GOT3 (cell line): ENCODE measurements around the gene ZPBP2.

Experiments
- DNase-seq: peaks from one replicate; lab custom pipeline; 2025; ENCODE audit warnings: mixed read lengths; lab: John Stamatoyannopoulos, UW

Gene ZPBP2

DNA sequence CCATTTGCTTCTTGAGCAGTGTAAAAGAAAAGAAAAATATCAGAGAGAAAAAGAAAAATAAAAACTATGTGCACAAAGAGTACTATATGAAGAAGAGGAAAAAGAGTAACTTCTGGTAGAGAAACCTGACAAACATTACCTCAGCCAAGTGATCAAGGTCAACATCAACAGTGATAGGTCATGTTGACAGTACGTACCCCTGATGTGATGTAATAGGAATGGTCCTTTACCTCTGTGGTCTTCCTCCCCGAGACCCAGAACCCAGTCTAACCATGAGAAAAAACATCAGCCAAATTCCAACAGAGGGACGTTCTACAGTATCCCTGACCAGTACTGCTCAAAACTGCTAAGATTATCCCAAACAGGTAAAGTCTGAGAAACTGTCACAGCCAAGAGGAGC lies 46.0 kb downstream of the ZPBP2 start:
- DNase-seq: no peak

DNA sequence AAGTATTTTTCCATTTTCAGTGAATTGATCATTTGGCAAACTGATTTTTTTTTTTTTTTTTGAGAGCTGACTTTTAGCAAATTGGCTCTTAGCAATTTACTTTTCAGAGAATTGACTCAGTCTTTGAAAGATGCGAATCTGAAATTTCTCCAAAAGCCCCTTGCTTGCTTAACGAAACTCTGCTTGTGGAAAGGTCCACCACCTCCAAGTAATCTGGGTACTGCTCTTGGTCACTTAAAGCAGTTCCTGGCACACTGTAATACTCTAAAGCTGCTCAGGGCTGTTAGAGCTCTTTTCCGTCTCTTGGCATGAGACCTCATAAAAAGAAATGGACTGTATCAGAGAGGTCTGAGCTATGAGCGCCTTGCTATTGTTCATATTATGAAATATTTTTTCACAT lies 47.6 kb downstream of the ZPBP2 start:
- DNase-seq: no peak

DNA sequence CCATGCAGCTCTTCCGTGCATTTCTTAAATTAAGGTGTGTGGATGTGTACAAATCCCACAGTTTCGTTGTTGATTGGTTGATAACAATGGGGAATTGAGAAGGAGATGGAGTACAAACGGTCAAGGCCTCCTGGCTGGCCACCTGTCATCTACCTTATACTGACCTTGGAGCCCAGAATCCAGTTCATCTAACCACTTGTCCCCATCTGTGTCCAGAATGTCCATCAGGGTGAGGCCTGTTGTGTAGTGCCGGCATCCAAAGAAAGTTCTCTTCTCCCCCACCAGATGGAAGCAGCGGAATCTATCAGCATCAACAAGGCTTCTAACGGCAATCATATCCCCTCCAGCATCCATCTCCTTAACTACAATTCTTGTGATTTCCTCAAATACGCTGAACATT lies 48.9 kb downstream of the ZPBP2 start:
- DNase-seq: no peak

DNA sequence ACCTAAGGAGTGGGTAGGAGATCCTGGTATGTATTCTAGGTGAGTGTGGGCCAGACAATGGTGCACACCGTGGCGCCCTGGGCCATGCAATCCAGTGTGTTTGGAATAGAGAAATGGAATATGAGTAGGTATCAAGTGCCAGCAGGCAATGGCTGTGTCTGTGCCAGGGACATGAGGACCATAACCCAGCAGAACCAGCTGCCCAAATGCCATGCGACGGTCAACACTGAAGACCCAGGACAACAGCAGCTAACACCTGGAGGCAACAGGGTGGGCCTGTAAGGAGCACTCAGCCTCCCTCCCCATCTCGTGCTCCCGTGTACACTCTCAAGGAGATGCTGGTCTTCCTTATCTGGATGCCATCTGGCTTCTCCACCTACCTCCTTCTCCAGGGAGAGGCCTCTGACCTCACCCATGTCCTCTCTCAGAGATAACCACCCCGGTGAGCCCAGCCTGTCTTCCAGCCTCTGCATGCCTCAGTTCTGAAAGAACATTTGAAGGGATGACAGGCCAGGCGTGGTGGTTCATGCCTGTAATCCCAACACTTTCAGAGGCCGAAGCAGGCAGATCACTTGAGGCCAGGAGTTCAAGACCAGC lies 51.2 kb downstream of the ZPBP2 start:
- DNase-seq: no peak

DNA sequence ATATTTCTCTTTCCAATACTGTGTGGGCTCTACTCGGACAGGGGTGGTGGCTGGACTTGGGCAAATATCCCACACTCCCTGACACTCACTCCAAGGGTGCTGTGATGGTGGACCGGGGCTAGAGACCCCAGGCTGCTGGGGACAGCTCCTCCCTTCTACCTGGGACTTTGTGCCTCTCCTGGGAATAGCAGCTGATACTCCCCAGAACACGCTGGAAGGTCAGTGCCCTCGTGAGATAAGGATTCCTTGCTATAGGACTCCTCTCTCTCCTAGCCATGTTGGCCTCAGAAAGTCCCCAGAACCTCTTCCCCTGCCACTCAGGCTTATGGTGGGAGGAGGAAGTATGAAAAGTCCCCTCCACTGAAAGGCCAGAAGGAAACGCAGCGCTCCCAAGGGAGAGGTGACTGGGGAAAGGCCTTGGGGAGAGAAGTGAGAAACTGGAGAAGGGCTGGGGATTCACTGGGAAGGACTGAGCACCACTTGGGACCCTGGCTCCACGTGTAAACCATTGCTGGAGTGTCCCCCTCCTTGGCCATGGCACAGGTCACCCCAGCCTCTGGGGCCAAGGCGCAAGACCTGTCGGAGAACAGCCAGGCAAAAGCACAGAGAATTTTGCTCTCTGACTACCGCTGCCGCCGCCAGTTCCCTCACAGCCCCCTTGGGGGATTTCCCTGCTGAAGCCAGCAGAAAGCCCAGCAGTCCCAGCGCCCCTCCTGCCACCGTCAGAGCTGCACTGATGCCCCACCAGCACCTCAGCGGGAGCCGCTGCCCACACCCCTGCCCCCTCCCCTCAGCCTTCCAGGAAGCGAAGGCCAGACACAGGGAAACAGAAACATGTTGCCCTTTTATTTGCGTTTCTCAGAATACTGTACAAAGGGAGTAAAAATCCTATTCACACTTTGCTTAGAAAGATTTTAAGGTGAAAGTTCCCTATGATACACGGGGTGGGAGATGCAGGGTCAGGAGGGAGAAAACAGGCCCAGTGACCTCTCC lies 52.5 kb downstream of the ZPBP2 start:
- DNase-seq: no peak

DNA sequence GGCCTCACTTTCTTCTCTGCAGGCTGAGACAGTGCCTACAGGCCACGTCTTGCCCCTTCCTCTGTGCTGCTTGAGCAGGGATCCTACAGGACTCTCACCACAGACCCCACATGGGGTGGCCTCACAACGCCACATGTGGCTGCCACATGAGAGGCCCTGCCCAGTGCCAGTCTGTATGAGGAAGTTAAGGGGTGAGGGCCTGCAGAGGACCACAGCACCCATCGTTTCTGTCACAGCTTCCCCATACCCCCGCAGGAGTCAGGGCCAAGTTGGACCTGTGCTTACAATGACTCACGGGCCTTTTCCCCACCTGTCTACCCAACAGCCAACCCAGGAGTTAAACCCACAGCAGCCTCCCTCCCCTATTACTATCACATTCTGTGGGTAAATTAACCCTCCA lies 53.3 kb downstream of the ZPBP2 start:
- DNase-seq: no peak

DNA sequence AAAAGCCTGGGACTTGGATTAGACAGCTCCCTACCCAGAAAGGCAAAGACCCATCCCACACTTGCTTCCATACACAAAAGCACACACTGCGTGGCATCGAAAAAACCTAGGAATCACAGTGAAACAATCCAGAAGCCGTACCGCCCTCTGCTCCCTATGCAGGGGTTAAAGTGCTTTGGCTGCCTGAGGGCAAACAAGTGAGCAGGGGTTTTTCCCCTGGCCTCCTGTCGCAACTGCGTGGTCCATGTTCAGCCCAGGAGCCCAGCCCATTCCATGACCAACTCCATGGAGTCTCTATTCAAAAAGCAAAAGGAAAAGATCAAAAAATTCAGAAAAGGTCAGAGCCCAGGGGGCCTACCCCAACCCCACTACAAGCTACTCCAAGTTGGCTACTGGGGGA lies 54.0 kb downstream of the ZPBP2 start:
- DNase-seq: no peak

DNA sequence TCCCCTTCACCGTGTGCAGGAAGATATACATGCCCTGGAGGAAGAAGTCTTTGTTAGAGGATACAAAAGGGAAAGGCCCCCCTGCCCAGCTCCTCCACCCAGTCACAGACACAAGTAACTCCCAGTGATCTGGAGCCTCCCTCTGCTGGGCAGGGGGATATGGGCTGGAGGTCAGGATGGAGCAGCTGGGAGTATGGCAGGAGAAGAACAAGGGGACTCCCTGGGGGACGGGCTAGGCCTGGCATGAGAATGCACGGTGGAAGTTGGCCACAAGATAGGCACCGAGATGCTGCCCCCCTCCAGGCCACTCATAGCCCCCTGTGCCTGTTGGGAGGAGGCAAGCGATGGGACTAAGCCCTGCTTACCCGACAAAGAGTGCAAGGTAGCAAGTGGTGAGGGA lies 55.2 kb downstream of the ZPBP2 start:
- no peak for DNase-seq

DNA sequence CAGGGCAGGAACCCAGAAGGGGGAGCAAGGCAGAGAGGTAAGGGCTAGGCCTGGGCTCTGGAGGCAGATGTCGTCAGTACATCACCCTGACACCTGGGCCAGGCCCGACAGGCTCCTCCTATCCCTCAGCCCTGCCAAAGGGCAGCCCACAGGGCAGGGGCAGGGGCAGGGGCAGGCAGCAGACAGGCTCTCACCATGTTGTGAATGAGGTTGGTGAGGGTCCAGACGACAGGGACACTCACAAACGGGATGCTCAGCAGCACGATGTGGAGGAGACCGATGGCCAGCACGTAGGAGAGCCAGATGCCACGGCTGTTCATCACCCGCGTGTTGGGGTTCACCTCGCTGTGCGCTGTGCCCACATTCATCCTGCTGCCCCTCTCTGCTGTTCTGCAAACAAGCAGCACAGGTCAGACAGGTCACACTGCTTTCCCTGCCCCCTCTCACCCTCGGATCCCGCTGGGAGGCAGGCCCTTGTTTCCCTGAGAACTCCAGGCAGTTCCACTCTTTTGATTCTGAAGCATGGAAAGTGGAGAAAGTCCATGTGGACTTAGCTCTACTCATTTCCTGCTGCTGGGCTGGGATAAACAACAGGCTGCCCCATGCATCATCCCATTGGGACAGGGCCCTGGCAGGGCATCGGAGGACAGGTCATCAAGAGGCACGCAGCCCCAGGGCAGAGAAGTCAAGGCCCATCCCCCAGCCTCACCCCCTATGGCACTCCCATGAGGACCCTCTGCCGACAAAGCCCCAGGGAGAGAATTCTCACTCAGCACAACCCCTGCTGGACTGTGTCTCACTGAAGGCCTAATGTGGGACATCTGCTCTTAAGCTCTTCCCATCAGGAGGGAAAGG lies 56.1 kb downstream of the ZPBP2 start:
- peak; percentile 14 for DNase-seq

DNA sequence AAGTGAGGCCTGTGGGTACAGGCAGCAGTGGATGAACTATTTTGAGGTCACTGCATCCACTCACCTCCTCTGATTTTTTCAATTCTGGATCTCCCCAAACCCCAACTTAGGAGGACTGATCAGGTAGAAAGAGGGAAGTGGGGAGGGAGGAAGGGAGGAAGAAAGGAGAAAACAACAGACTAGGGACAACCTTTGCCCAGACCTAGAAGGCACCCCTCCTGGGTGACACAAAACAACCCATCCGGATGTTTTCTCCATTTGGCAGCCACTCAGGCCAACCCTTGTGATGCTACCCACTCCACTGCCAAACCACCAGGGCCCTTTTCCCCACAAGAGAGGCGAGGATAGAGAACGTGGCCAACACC lies 56.7 kb downstream of the ZPBP2 start:
- DNase-seq: no peak

DNA sequence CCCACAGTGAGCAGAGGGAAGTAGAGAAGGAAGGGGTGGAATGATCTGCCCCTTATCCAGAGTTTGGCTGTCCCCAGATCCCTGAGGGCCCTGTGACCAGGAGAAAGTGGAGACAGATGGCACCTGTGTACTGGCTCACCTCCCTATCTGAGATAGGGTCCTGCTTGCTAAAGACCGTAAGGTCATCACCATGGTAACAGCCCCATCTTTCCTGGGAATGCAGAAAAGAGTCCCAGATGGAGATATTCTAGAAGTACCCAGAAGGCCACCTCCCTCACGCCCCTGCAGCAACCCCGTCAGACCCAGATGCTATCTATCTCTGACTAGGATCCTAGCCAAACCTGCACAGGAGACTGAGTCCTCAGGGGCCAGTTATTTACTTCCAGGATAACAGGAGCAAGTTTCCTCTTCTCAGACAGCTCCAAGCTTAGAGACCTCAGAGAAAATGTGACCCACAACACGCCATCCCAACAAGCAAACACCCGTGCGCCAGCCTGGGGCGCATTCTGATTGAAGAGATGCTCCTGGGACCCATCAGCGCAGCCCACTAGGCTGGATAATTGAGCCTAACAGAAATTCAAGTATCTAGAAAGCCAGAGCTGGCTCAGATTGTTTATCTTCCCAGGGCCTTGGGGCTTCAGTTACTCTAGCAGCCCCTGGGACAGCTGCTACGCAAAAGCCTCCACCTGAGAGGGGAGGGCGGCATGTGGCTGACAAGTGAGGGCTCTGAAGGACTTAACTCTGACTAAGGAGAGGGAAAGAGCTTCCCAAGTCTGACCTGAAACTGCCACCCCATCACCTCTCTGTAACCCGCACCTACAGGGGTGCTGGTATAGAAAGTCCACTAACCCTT lies 57.5 kb downstream of the ZPBP2 start:
- DNase-seq: no peak

DNA sequence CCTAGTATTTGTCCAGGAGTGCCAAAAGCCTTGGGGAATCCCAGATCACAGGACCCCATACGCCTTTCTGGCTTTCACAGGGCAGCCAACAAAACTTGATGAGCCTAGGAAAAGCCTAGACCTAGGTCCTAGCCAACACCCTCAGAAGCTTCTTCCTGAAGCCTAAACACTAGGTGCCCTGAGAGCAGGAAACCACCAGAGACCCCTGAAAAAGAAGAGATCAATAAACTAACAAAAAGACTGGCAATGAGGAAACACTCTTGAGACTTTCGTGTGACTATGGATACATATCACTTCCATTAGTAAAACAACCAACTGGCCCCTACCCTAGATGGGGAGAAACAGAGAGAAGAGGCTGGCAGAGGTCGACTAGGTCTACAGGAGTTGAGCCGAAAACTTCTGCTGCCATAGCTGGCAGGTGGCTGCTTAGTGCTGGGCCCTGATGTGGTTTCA lies 58.2 kb downstream of the ZPBP2 start:
- no peak for DNase-seq

DNA sequence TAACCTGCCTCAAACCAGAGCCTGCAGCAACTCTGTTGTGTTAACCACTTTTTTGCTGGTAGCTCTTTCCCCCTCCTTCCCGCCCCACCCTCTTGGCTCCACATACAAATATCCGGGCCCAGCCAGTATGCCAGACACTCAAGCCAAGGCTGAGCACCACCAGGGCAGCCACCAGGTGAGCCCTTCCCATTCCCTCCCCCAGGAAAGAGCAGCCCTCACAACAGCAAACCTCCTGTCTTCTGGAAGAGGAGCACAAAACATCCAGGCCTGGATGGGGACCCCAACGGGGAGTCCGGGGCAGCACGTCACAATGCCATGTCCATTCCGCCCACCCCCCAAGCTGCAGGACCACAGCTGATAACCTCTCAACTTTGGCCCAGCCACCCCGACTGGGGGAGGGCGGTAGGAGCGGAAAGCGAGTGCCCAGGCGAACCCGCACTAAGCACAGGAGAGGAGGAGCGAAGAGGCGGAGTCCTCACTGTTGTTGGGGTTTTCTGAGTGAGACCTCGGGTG lies 58.6 kb downstream of the ZPBP2 start:
- no peak for DNase-seq
